ENCODE results near the gene ANKRD53.

The ANKRD53 gene

DNA sequence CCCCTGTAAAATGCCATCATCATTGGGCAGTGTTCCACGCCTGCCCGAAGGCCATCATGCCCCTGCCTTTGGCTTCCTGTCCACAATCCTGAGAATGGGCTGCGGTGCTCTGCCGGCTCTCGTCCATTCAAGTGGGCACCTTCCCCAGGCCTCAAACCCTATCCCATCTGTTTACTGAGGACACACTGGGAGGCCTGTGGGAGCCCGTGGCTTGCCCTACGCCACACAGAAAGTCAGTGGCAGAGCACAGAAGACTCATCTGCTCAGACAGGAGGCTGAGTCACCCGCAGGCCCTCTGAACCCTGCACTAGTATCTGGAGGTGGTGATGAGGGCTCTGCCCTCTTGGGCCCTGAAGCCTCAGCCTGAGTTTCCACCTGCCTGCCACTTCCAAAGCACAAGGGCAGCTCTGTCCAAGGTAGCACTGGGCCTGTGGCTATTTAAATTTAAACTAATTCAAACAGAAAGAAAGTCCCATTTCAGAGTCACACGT, 19.1 kb upstream of the ANKRD53 start:
- no peak for DNase-seq (ENCODE audit: low spot score)
- TF ChIP-seq, protein P1, sequence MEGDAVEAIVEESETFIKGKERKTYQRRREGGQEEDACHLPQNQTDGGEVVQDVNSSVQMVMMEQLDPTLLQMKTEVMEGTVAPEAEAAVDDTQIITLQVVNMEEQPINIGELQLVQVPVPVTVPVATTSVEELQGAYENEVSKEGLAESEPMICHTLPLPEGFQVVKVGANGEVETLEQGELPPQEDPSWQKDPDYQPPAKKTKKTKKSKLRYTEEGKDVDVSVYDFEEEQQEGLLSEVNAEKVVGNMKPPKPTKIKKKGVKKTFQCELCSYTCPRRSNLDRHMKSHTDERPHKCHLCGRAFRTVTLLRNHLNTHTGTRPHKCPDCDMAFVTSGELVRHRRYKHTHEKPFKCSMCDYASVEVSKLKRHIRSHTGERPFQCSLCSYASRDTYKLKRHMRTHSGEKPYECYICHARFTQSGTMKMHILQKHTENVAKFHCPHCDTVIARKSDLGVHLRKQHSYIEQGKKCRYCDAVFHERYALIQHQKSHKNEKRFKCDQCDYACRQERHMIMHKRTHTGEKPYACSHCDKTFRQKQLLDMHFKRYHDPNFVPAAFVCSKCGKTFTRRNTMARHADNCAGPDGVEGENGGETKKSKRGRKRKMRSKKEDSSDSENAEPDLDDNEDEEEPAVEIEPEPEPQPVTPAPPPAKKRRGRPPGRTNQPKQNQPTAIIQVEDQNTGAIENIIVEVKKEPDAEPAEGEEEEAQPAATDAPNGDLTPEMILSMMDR (IDR thresholded peaks at IDR 0.05; ENCODE audit: extremely low read depth, missing control alignments) = no peak

DNA sequence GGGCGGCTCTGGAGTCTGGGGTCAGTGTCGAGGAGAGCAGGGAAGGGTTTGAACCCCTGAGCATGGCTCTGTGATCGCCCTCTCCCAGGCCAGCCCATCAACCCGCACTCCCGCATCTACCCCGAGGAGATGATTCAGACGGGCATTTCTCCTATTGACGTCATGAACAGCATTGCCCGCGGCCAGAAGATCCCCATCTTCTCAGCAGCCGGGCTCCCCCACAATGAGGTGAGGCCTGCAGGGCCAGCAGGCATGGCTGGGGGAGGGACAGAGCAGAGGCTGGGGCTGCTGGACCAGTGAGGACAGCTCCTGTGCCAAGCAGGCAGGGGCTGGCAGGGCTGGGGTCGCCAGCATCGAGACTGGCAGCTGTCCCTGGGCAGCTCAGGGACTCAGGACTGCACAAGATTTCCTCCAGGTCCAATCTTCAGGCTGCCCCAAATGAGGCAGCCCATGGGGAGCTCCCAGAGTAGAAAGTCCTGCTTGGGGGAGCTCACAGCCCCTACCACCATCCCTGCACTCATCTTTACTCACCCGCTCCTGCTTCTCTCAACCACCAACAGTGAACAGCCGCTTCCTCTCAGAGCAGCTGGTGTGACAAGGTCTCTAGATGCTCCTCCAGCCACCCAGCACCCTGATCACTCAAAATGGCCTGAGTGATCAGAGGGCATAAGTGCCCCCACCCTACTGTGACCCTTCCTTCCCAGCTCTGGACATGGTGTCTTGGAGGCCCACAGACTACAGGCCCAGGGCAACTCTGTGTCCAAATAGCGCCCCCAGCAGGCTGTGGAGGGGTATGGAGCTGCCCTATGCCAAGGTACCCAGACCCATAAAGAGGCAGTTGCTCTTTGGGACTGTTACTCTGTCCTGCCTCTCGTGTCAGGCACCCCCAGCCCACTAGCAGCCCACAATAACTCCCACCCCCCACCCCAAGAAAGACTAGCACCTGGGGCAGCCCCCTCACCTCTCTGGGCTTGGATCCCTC, 18.3 kb upstream of the ANKRD53 start:
- no peak for DNase-seq (ENCODE audit: low spot score)
- TF ChIP-seq, protein P1 (IDR thresholded peaks at IDR 0.05; ENCODE audit: extremely low read depth, missing control alignments) = no peak

DNA sequence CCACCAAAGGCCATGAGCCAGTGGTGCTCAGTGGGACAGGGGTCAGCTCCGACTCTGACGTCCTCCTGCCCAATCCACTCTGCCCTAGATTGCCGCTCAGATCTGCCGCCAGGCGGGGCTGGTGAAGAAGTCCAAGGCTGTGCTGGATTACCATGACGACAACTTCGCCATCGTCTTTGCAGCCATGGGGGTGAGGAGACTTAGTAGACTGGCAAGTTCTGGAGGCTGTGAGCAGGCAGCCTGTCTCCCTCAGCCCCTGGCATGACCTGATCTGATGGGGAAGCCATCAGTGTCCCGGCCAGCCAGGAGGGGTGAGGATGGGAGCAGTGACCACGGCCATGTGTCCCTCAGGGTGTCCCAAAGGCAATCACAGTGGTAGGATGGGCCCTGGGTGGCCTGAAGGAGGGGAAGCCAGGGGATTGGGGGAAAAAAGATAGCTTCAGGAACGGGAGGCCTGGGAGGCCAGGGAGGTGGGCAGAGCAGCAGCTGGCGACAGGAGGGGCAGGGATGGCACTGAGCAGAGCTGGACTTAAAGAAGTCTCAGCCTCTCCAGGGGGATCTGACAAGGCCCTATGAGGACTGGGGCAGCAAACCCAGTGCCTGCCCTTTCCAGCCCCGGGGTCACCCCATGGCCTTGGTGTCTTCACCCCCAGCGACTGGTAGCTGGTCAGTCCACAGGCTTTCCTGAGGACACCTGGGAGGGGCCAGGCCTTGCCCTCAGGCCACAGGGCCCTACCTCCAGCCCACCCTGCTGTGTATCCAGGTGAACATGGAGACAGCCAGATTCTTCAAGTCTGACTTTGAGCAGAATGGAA, 17.4 kb upstream of the ANKRD53 start:
- TF ChIP-seq, protein P1 (IDR thresholded peaks at IDR 0.05; ENCODE audit: extremely low read depth, missing control alignments) = no peak
- DNase-seq (ENCODE audit: low spot score) = no peak

DNA sequence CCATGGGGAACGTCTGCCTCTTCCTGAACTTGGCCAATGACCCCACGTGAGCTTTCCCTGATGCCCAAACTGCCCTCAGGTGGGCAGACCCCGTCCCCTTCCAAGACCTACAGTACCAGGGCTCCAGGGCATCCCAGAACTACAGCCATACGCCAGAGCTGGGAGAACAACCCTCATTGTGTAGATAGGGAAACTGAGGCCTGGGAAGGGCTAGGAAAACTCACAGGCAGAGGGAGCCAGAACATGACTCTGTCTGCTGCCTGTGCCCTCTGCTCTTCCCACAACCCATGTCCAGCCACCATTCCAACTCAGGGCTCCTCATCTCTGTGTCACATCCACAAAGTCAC, 16.8 kb upstream of the ANKRD53 start:
- TF ChIP-seq, protein P1 (IDR thresholded peaks at IDR 0.05; ENCODE audit: extremely low read depth, missing control alignments) = no peak
- DNase-seq (ENCODE audit: low spot score) = no peak

DNA sequence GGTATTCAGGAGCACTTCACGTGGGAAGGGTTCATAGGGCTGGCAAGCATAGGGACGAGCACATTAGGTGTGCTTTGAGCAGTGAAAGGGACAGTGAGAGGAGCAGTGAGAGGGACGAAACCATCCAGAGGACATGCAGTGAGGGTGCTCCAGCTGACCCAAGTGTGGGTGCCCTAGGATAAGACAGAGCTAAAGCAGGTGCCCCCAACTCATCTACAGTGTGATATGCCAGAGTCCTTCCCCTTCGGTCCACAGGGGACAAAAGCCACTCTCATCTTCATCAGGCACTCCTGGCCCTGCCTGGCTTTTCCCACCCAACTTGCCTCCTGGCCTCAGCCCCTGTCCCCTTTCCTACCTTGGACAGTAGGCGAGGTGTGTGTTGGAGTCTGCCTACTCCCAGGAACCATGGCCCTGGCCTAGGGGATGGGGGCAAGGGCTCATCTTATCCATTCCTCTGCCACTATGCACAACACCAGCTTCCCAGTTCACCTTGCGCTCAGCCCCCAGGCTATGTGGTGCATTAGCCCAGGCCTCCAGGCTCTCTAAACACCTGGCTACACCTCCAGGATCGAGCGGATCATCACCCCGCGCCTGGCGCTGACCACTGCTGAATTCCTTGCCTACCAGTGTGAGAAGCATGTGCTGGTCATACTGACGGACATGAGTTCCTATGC, 16.1 kb upstream of the ANKRD53 start:
- DNase-seq (ENCODE audit: low spot score) = no peak
- TF ChIP-seq, protein P1 (IDR thresholded peaks at IDR 0.05; ENCODE audit: extremely low read depth, missing control alignments) = no peak

DNA sequence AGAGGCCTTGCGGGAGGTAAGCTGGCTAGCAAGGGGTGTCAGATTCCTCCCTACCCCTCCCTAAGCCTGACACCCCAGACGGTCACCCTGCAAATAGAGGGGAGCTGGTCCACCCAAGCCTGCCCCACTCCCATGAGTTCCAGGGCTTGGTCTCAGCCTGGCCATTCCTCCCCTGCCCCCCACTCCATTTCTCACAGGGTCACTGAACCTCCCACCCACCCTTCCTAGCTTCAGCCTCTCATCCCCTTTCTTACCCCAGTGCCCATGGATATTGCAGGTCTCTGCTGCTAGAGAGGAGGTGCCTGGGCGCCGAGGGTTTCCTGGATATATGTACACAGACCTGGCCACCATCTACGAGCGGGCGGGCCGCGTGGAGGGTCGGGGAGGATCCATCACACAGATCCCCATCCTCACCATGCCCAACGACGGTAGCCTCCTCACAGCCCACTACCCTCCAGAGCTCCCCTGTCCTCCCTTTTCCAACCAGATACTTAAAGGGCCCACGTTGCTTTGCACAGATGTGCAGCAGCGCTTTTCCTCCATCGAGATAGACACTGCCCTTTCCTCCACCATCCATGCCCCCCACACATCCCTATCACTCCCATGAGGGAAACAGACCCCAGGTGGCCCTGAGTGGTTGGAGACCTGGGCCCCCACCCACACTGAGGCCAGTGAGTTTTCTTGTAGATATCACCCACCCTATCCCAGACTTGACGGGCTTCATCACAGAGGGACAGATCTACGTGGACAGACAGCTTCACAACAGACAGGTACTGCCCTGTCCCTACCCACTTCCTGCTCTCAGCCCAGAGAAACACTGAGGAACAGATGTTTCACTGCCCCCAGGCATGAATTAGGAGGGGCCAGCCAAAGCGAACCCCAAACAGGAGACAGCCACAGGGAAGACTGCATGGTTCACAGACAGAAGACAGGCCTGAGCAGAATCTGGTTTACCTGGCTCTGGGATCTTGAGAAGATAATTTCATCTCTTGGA, 15.2 kb upstream of the ANKRD53 start:
- no peak for DNase-seq (ENCODE audit: low spot score)
- TF ChIP-seq, protein P1 (IDR thresholded peaks at IDR 0.05; ENCODE audit: extremely low read depth, missing control alignments) = no peak
